Measurements from ENCODE around the gene IMMT. TPM values are rescaled to one million over a fixed set of nuclear protein-coding genes. Genes with fewer than 3 reads are reported as not detected.

IMMT gene
- total and polyA plus RNA-seq, 2 donors (not counting 1 experiment from before 2014, with no cell fraction given): 23.5 to 66.0 TPM

DNA sequence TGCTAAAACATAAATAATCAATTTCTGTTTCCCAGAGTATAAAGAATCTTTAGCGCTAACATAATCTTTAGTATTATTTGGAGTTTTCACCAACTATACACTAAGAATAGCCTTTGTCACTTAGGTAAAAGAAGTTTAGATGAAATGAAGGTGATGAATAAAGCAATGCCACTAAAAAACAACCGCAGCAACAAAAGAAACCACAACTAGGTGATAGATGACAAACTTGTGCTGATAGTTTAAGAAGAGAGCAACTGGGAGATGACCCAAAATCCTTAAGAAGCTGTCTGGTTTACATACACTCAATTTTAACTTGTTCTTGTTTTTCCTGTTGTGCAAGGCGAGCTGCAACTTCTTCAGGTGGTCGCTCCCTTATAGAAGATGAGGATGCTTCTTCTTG is 24.8 kb downstream of the IMMT start:
- Histone ChIP-seq H2AFZ (ENCODE audit: insufficient read depth, low read depth, low read length, poor library complexity, severe bottlenecking) (no peak overlapping the region), H3K9ac (ENCODE audit: low read length) (no peak overlapping the region), H3K4me3 (ENCODE audit: control extremely low read depth in 1 of 5, extremely low read depth in 1 of 5, insufficient read depth in 1 of 5, low read depth in 2 of 5, low read length in 4 of 5) (no peak overlapping the region), H3K4me2 (replicated peaks; ENCODE audit: low read depth, low read length, poor library complexity, severe bottlenecking) (no peak overlapping the region), H3K27me3 (replicated peaks in 1 of 4; ENCODE audit: control extremely low read depth in 1 of 4, control insufficient read depth in 3 of 4, insufficient read depth in 4 of 4, low read length in 3 of 4) (no peaks in the 10 kb centered on the region), H3K9me3 (ENCODE audit: control extremely low read depth in 1 of 3, control insufficient read depth in 2 of 3, insufficient read depth in 1 of 3, low read length in 2 of 3) (no peaks in the 10 kb centered on the region), H3K79me2 (ENCODE audit: control insufficient read depth, insufficient read depth, low read length) (peaks cover 6% of the 10 kb centered on the region), H4K20me1 (ENCODE audit: control insufficient read depth, insufficient read depth, low read length, poor library complexity, severe bottlenecking) (no peaks in the 10 kb centered on the region), H3K27ac (ENCODE audit: low read length in 2 of 2) (no peak overlapping the region), H3K4me1 (ENCODE audit: control insufficient read depth in 2 of 2, insufficient read depth in 2 of 2, low read length in 2 of 2) (peaks cover 5 to 7% of the 10 kb centered on the region in 2 donors), H3K36me3 (replicated peaks in 1 of 2; ENCODE audit: control extremely low read depth in 1 of 2, control insufficient read depth in 1 of 2, extremely low read depth in 1 of 2, insufficient read depth in 2 of 2, low read length in 1 of 2) (peaks cover 13 to 58% of the 10 kb centered on the region in 2 experiments)
- no peaks in the 10 kb centered on the region for H3K27me3 Mint-ChIP-seq
- ChIA-PET CTCF (no interaction called here), POLR2A (no interaction called here)
- no peak overlapping the region for H3K4me3 Mint-ChIP-seq
- DNase-seq (no peak), ATAC-seq (ENCODE audit: low read depth) (no peak)
- no peaks in the 10 kb centered on the region for H3K9me3 Mint-ChIP-seq (ENCODE audit: insufficient read depth)
- no peak overlapping the region for H3K27ac Mint-ChIP-seq
- no CpG with 5 or more reads among the region's 4 CpGs for whole genome bisulfite sequencing (ENCODE audit: insufficient coverage)
- intact Hi-C loops (cut with micrococcal nuclease): no loop called here
- TF ChIP-seq, protein P1, sequence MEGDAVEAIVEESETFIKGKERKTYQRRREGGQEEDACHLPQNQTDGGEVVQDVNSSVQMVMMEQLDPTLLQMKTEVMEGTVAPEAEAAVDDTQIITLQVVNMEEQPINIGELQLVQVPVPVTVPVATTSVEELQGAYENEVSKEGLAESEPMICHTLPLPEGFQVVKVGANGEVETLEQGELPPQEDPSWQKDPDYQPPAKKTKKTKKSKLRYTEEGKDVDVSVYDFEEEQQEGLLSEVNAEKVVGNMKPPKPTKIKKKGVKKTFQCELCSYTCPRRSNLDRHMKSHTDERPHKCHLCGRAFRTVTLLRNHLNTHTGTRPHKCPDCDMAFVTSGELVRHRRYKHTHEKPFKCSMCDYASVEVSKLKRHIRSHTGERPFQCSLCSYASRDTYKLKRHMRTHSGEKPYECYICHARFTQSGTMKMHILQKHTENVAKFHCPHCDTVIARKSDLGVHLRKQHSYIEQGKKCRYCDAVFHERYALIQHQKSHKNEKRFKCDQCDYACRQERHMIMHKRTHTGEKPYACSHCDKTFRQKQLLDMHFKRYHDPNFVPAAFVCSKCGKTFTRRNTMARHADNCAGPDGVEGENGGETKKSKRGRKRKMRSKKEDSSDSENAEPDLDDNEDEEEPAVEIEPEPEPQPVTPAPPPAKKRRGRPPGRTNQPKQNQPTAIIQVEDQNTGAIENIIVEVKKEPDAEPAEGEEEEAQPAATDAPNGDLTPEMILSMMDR (IDR thresholded peaks at IDR 0.05): no peak
- no peak for TF ChIP-seq EZH2 (IDR thresholded peaks at IDR 0.05; ENCODE audit: borderline replicate concordance, insufficient read depth, low read depth, low read length, poor library complexity, severe bottlenecking)
- peaks cover 12% of the 10 kb centered on the region for H3K4me1 Mint-ChIP-seq

DNA sequence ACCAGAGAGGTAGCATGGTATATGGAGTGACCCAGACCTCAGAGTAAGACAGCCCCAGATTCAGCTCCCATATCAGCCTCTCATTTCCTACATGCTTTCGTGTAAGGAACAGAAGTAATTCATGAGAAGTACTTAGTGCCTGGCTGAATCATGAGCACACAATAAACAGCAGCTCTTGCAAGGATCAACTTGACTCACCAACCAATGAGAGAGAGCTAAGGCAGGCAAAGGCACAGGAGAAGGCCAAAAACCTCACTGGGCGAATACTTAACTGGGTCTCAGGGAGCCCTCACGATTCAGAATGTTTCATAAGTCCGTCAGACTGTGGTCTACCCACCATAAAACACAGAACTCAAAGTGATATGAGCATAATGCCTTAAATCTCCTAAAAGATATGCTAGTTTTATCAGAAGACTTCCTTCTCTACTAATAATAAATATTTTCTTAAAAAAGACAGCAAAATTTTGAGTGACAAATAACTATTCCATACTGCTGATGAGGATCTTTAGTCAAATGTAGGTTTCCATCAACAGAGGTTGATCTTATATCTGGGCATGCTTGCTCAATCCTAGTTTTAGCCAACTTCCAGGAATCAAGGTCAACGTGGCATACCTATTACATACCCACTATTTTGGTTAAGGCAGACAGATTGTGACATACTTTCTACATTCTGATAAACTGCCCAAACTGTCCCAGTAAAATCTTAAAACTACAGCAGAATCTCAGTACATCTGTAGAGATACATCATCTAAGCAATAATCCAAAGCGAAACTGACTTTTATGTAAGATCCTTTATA is 34.9 kb downstream of the IMMT start:
- CTCF ChIA-PET: no interaction called here
- Histone ChIP-seq H3K4me1 (ENCODE audit: control insufficient read depth in 2 of 2, insufficient read depth in 2 of 2, low read length in 2 of 2) (no peaks in the 10 kb centered on the region), H3K4me3 (ENCODE audit: control extremely low read depth in 1 of 5, extremely low read depth in 1 of 5, insufficient read depth in 1 of 5, low read depth in 2 of 5, low read length in 4 of 5) (no peak overlapping the region), H3K9ac (ENCODE audit: low read length) (no peak overlapping the region), H4K20me1 (ENCODE audit: control insufficient read depth, insufficient read depth, low read length, poor library complexity, severe bottlenecking) (no peaks in the 10 kb centered on the region), H3K79me2 (ENCODE audit: control insufficient read depth, insufficient read depth, low read length) (no peaks in the 10 kb centered on the region), H3K9me3 (ENCODE audit: control extremely low read depth in 1 of 3, control insufficient read depth in 2 of 3, insufficient read depth in 1 of 3, low read length in 2 of 3) (no peaks in the 10 kb centered on the region), H2AFZ (ENCODE audit: insufficient read depth, low read depth, low read length, poor library complexity, severe bottlenecking) (no peak overlapping the region), H3K27me3 (replicated peaks in 1 of 4; ENCODE audit: control extremely low read depth in 1 of 4, control insufficient read depth in 3 of 4, insufficient read depth in 4 of 4, low read length in 3 of 4) (no peaks in the 10 kb centered on the region), H3K4me2 (replicated peaks; ENCODE audit: low read depth, low read length, poor library complexity, severe bottlenecking) (no peak overlapping the region), H3K36me3 (replicated peaks in 1 of 2; ENCODE audit: control extremely low read depth in 1 of 2, control insufficient read depth in 1 of 2, extremely low read depth in 1 of 2, insufficient read depth in 2 of 2, low read length in 1 of 2) (peaks cover 5 to 84% of the 10 kb centered on the region in 2 experiments), H3K27ac (ENCODE audit: low read length in 2 of 2) (no peak overlapping the region)
- H3K4me1 Mint-ChIP-seq: no peaks in the 10 kb centered on the region
- no peak for DNase-seq
- intact Hi-C loops (cut with micrococcal nuclease): no loop called here
- H3K27ac Mint-ChIP-seq: no peak overlapping the region
- ATAC-seq (ENCODE audit: low read depth): no peak
- POLR2A ChIA-PET: interaction anchor here (0.7 kb wide), 1 partner anchor 33 kb away, joined by 3 read pairs; no protein-coding TSS in a partner anchor
- no peak overlapping the region for H3K4me3 Mint-ChIP-seq
- TF ChIP-seq, protein P1 (IDR thresholded peaks at IDR 0.05): no peak
- no peak for TF ChIP-seq EZH2 (IDR thresholded peaks at IDR 0.05; ENCODE audit: borderline replicate concordance, insufficient read depth, low read depth, low read length, poor library complexity, severe bottlenecking)
- WGBS (ENCODE audit: insufficient coverage): 100% methylated on average over 1 of the region's 6 CpGs
- H3K27me3 Mint-ChIP-seq: no peaks in the 10 kb centered on the region
- H3K9me3 Mint-ChIP-seq (ENCODE audit: insufficient read depth): no peaks in the 10 kb centered on the region

Measured in B cell (primary cell).